GM18499 (cell line): ENCODE measurements around the gene CERS6.
"Not testable (repeated sequence)": the region's sequence is repeated elsewhere in the genome, so short reads cannot be mapped to it uniquely, and the experiment has no call there.

ENCODE experiments used
- ATAC-seq: cut with Tn5 transposase; IDR thresholded peaks from one replicate; pipeline ENCODE4 v1.9.1; 2021; ENCODE audit warnings: moderate number of reproducible peaks; ENCODE audit not compliant: insufficient read depth, unreplicated experiment

Gene CERS6

GRCh38 chr2:168781191-168781817 is 325.2 kb downstream of the CERS6 start:
- ATAC-seq: no peak

GRCh38 chr2:168782271-168782670 is 326.2 kb downstream of the CERS6 start:
- ATAC-seq: no peak

GRCh38 chr2:168784993-168785392 is 328.9 kb downstream of the CERS6 start:
- no peak for ATAC-seq

GRCh38 chr2:168787098-168787781 is 331.2 kb downstream of the CERS6 start:
- no peak for ATAC-seq

- ATAC-seq: no peak
Observed at GRCh38 chr2:168787782-168788376, 331.8 kb downstream of the CERS6 start.

GRCh38 chr2:168789776-168790175 is 333.7 kb downstream of the CERS6 start:
- no peak for ATAC-seq

- ATAC-seq: no peak
Observed at GRCh38 chr2:168790226-168790902, 334.3 kb downstream of the CERS6 start.

GRCh38 chr2:168791140-168791539 is 335.1 kb downstream of the CERS6 start:
- ATAC-seq: not testable (repeated sequence)

GRCh38 chr2:168793596-168793995 is 337.5 kb downstream of the CERS6 start:
- ATAC-seq: no peak

- no peak for ATAC-seq
Observed at GRCh38 chr2:168794968-168795367, 338.9 kb downstream of the CERS6 start.

GRCh38 chr2:168796090-168796577 is 340.1 kb downstream of the CERS6 start:
- no peak for ATAC-seq

- ATAC-seq: no peak
Observed at GRCh38 chr2:168796583-168797285, 340.7 kb downstream of the CERS6 start.

GRCh38 chr2:168797286-168797655 is 341.2 kb downstream of the CERS6 start:
- no peak for ATAC-seq

- no peak for ATAC-seq
Observed at GRCh38 chr2:168798076-168798887, 342.2 kb downstream of the CERS6 start.

GRCh38 chr2:168798888-168799410 is 342.9 kb downstream of the CERS6 start:
- no peak for ATAC-seq

- no peak for ATAC-seq
Observed at GRCh38 chr2:168801471-168801870, 345.4 kb downstream of the CERS6 start.

- ATAC-seq: no peak
Observed at GRCh38 chr2:168801961-168802858, 346.1 kb downstream of the CERS6 start, which contains the start of gene NOSTRIN. Gene NOSTRIN (plus strand): TSS chr2:168802637. CDS start chr2:168802647, 10 bp downstream.
